ENCODE data around the gene SASS6.

SASS6 gene

GRCh38 chr1:100146958-100147357 lies 14.2 kb upstream of the SASS6 start:
- TF ChIP-seq TAF1 (IDR thresholded peaks at IDR 0.05; ENCODE audit: borderline replicate concordance, insufficient read depth, low read length): no peak
- TF ChIP-seq REST (IDR thresholded peaks at IDR 0.05; ENCODE audit: insufficient read depth in 1 of 2, low read depth in 2 of 2, low read length in 2 of 2): no peak
- no peak for TF ChIP-seq POLR2AphosphoS5 (IDR thresholded peaks at IDR 0.05; ENCODE audit: low read depth, low read length)
- TF ChIP-seq FOXP2 (optimal IDR thresholded peaks at IDR 0.05; ENCODE audit: borderline replicate concordance, extremely low read depth, extremely low read length, insufficient read depth): no peak
- TF ChIP-seq SIN3A (IDR thresholded peaks at IDR 0.05; ENCODE audit: borderline replicate concordance, insufficient read depth, low read length): no peak

GRCh38 chr1:100145116-100145515 lies 12.4 kb upstream of the SASS6 start:
- TF ChIP-seq SIN3A (IDR thresholded peaks at IDR 0.05; ENCODE audit: borderline replicate concordance, insufficient read depth, low read length) (no peak), POLR2AphosphoS5 (IDR thresholded peaks at IDR 0.05; ENCODE audit: low read depth, low read length) (no peak), REST (IDR thresholded peaks at IDR 0.05; ENCODE audit: insufficient read depth in 1 of 2, low read depth in 2 of 2, low read length in 2 of 2) (no peak), TAF1 (IDR thresholded peaks at IDR 0.05; ENCODE audit: borderline replicate concordance, insufficient read depth, low read length) (no peak), FOXP2 (optimal IDR thresholded peaks at IDR 0.05; ENCODE audit: borderline replicate concordance, extremely low read depth, extremely low read length, insufficient read depth) (no peak)

- TF ChIP-seq REST (IDR thresholded peaks at IDR 0.05; ENCODE audit: insufficient read depth in 1 of 2, low read depth in 2 of 2, low read length in 2 of 2): no peak
These were observed 9.6 kb upstream of the SASS6 start for GRCh38 chr1:100142343-100142742.

- TF ChIP-seq SIN3A (IDR thresholded peaks at IDR 0.05; ENCODE audit: borderline replicate concordance, insufficient read depth, low read length) (no peak), POLR2AphosphoS5 (IDR thresholded peaks at IDR 0.05; ENCODE audit: low read depth, low read length) (no peak), FOXP2 (optimal IDR thresholded peaks at IDR 0.05; ENCODE audit: borderline replicate concordance, extremely low read depth, extremely low read length, insufficient read depth) (no peak), REST (IDR thresholded peaks at IDR 0.05; ENCODE audit: insufficient read depth in 1 of 2, low read depth in 2 of 2, low read length in 2 of 2) (no peak), TAF1 (IDR thresholded peaks at IDR 0.05; ENCODE audit: borderline replicate concordance, insufficient read depth, low read length) (no peak)
These were observed 8.5 kb upstream of the SASS6 start for GRCh38 chr1:100141192-100141591.

- TF ChIP-seq REST (IDR thresholded peaks at IDR 0.05; ENCODE audit: insufficient read depth in 1 of 2, low read depth in 2 of 2, low read length in 2 of 2): no peak
- TF ChIP-seq TAF1 (IDR thresholded peaks at IDR 0.05; ENCODE audit: borderline replicate concordance, insufficient read depth, low read length): no peak
- TF ChIP-seq POLR2AphosphoS5 (IDR thresholded peaks at IDR 0.05; ENCODE audit: low read depth, low read length): no peak
- TF ChIP-seq SIN3A (IDR thresholded peaks at IDR 0.05; ENCODE audit: borderline replicate concordance, insufficient read depth, low read length): no peak
- TF ChIP-seq FOXP2 (optimal IDR thresholded peaks at IDR 0.05; ENCODE audit: borderline replicate concordance, extremely low read depth, extremely low read length, insufficient read depth): no peak
These were observed 4.9 kb upstream of the SASS6 start for GRCh38 chr1:100137602-100138001.
